PFSK-1 (cell line): Measurements from ENCODE around the gene MTA3.

Experiments used
- POLR2AphosphoS5 ChIP-seq: IDR thresholded peaks from 2 replicates; pipeline ENCODE4 v1.6.1; 2012; ENCODE audit warnings: low read depth, mild to moderate bottlenecking, control low read depth, low read length, moderate library complexity
- SIN3A ChIP-seq: IDR thresholded peaks from 2 replicates; pipeline ENCODE4 v1.6.1; 2012; ENCODE audit warnings: mild to moderate bottlenecking, low read length, moderate library complexity, borderline replicate concordance; ENCODE audit not compliant: insufficient read depth

DNA sequence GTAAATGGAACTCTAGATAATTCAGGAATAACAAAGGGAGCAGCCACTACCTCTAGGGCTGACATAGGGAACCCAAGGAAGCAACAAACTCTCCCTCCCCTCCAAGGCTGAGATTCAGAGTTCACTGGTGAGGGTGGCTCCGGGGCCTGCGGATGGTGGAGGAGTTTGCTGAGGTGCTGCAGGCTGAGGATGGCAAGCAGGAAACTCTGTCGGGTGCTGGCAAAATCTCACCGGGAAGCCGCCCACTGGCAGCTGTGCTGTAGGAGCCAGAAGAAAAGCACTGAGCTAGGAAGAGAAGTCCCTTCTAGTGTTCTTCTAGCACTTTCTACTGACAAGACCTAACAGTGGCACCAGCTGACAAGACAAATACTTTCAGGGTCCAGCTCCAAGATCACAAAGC lies 236.5 kb downstream of the MTA3 start:
- TF ChIP-seq POLR2AphosphoS5 (no peak), SIN3A (no peak)
